ENCODE data around the gene PARD6B.
"Not testable (repeated sequence)": the region's sequence is repeated elsewhere in the genome, so short reads cannot be mapped to it uniquely, and the experiment has no call there.

DNA sequence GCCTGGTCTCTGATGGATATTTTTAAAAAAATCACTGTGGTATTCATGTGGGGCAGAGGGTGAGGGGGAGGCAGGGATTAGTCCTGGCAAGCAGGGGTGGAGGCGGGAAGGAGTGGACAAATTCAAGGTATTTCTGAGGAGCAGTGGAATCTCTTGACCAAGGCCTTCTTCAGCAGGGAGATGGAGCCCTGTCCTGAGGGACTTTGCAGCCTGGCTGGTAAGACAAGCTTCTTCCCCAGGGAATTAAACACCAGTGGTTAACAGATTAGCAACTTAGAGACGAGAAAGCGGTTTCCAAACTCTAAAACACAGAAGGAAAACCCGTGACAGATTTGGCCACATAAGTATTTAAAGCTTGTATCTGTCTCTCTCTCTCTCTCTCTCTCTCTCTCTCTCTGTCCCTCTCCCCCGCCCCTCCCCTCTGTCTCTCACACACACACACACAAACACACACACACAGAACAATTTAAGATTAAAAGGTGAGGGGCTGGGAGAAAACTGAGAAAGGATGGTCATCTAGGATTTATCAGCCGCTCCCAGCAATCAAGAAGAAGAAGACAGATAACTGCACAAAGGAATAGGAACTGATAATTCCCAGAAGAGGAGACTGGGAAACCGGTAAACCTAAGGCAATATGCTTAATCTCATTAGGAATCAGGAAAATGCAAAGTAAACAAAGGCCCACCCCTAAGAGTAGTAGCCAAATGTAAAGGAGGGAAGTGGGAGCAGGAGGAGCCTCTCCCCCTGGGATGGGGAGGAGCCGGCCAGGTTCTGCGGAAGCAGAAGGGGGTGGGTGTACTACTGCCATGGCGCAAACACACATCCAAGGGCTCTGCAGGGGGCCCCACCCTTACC lies 35.8 kb downstream of the PARD6B start:
- TF ChIP-seq CTCF, POLR2AphosphoS5 (IDR thresholded peaks at IDR 0.05): not testable (repeated sequence)

Data from prostate gland (tissue), 2 donors.